NCI-H2081 (cell line): Measurements from ENCODE around the gene CAMK1D.
A peak's percentile ranks its signal among the peaks of the same experiment; 100 is the strongest.
"Not testable (repeated sequence)": the region's sequence is repeated elsewhere in the genome, so short reads cannot be mapped to it uniquely, and the experiment has no call there.

ENCODE experiments used
- DNase-seq, 2 experiments: peaks; one replicate each; lab custom pipeline; 2025; lab: John Stamatoyannopoulos, UW

The CAMK1D gene

DNA sequence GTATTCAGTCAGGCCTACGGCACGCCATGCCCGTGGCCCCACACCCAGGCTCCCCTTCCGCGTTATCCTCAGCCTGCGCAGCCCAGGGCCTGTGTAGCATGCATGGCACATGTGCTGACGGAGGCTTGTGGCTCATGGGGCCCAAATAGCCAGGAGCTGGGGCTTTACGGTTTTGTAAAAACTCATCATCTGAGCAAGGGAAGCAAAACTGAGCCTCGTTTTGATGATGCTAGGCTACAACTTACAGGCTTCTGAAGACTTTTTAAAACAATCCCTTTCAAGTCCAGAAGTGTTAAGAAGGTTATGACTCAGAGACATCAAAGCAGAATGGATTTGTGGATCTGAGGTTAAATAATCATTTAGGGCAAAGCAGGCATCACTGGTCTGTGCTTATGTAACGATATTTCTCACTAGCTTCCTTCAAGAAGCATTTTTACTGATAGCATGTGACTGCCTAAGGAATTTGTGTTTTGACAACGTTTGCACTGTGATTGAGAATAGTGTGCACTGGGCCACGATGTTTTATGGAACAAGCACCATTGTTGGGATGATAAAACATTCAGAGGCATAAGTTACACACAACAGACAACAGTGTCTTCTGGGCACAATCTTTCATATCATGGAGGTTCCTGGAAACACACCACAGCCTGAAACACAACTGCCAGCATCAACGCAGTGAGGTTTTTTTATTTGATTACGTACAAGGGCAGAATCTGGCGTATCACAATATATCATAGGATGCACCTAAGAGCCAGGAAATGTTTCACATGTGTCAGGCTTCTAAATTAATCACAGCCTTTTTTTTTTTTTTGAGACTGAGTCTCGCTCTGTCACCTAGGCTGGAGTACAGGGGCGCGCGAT is 377.9 kb downstream of the CAMK1D start:
- no peak for DNase-seq

GRCh38 chr10:12727832-12728215 is 378.5 kb downstream of the CAMK1D start:
- no peak for DNase-seq

DNA sequence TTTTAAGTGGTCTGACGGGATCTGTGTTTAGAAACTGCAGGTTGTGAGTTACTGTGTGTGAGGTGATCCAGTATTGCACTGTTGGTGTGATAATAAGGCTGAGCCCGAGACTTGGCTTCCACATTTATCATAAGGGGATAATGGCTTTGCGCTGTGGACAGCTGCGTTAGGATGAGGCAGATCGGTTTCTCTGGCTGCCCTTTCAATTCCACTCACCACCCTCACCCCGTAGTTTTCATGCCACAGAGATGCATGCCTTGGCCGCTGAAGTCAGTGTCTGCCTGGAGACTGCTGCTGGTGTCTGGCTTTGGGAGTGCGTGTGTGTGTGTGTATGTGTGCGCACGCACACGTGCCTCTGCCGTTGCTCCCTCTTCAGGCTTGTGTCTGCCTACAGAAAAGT is 379.1 kb downstream of the CAMK1D start:
- peak; percentile 14 to 53 for DNase-seq

- DNase-seq = no peak
Measured at GRCh38 chr10:12729885-12730284, 380.5 kb downstream of the CAMK1D start.

DNA sequence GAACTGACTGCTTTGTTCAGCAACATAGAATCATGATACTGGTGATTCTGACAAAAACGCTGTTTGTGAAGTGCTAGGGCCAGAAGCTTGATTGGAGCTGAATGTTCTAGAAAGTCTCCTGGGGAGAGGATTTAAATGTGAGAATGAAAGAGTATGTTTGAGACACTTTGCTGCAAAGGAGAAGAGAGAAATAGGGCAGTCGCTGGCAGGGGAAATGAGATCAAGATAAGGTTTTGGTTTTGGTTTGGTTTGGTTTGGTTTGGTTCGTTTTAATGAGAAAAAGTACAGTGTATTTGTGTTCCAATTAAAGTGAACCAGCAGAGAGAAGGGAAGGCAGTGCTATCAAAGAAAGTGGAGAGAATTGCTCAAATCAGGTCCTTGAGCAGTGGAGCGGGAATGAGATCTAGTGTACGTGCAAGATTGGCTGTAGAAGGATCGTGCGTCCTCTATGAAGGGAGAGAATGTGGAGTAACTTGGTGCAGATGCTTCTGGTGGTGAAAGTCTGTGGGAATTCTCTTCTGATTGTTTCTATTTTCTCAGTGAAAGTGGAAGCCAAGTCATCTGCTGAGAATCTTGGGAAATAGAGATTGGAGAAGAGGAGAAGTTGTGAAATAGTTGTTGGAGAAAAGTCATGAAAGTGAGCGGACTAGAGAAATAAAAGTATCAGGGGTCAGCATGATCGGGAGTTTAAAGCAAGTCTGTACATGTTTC is 381.6 kb downstream of the CAMK1D start:
- no peak for DNase-seq

- no peak for DNase-seq
Measured at GRCh38 chr10:12733271-12733670, 383.9 kb downstream of the CAMK1D start.

GRCh38 chr10:12735843-12736462 is 386.6 kb downstream of the CAMK1D start:
- DNase-seq = no peak

DNA sequence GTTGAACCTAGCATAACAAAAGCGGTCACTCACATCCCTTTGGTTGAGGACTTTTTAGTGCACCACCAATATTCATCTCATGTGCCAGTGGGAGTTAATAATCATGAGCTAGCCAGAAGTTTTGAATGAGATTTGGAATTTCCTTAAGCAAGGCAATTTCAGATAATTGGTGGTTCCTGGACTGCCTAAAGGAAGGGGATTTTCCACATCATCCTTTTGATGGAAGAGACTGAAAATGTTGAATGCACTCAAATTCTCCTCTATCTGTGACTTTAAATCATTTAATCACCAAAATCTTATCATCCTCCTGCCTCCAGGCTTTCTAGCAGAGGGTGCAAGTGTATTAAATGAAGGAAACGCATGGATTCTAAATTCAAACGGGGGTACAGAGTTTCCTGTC is 391.5 kb downstream of the CAMK1D start:
- DNase-seq = no peak

GRCh38 chr10:12741360-12741804 is 392.0 kb downstream of the CAMK1D start:
- DNase-seq = no peak

DNA sequence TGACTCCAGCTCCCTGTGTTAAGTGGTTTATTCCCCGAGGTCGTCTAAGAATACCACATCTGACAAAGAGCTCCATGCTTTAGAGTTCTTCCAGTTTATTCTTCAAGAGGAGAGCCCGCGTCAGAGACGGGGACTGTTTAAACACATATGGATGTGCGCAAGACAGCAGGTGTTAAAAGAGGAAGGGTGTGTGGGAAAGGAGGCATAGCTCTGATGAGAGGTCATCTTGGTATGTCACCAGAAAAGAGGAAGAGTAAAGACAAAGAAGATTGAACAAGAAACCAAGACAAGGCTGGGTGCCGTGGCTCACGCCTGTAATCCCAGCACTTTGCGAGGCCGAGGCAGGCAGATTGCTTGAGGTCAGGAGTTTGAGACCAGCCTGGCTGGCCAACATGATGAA is 393.4 kb downstream of the CAMK1D start:
- DNase-seq = no peak

DNA sequence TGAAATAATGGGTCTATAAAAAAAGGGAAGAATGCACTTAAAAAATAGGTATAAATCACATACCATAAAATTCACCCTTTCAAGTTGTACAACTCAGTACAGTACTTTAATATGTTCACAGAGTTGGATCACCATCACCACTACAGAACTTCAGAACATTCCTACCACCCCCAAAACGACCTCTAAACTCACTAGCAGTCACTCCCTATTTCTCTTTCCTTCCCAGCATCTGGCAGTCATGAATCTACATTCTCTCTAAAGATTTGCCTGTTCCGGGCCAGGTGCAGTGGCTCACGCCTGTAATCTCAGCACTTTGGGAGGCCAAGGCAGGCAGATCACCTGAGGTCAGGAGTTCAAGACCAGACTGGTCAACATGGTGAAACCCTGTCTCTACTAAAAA is 394.1 kb downstream of the CAMK1D start:
- not testable (repeated sequence) for DNase-seq

GRCh38 chr10:12743941-12744340 is 394.6 kb downstream of the CAMK1D start:
- no peak for DNase-seq

- no peak for DNase-seq
Measured at GRCh38 chr10:12748186-12748585, 398.8 kb downstream of the CAMK1D start.

DNA sequence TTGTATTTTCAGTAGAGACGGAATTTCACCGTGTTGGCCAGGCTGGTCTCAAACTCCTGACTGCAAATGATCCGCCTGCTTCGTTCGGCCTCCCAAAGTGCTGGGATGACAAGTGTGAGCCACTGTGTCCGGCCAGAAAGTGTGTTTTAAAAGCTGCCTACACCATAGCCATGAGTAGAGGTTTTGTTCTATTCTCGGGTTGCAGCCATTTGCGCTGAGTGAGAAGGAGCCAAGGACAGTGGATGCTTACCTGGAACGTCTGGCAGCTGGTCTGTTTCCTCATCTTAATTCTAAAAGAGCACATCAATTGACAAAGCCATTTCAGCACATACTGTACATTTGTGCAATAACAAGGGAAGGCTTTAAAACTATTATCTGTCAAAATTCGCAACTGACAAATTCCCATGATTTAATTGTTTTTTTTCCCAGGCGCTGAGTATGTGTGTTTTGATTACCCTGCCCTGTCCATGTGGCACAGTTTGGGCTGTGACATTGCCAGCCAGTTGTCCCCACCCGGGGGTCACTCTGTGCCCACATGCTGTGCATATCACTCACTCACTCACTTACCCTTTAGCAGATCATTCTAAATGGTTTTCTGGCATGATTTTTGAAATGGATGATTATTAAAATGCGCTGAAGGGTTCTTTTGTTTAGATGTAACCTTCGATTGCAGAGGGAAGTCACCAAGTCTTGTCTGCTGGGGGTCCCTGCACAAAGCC is 400.6 kb downstream of the CAMK1D start:
- no peak for DNase-seq

DNA sequence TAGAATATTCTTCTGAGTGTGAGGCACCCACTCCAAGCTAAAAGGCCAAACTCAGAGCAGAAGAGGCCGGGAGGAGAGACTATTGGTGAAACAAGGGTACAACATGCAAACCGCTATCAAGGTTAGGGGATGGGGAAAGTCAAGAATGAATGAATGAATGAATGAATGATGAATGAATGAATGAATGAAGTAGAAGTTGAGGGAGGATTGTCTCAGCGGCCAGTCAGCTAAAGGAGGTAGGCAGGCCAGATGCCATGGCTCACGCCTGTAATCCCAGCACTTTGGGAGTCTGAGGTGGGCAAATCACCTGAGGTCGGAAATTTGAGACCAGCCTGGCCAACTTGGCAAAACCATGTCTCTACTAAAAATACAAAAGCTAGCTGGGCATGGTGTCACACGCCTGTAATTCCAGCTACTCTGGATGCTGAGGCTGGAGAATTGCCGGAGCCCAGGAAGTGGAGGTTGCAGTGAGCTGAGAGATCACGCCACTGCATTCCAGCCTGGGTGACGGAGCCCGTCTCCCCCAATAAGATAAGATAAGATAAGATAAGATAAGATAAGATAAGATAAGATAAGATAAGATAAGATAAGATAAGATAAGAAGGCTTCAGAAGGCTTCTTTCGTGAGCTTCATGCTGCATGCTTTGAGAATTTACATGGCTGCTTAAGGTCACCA is 401.3 kb downstream of the CAMK1D start:
- no peak for DNase-seq

DNA sequence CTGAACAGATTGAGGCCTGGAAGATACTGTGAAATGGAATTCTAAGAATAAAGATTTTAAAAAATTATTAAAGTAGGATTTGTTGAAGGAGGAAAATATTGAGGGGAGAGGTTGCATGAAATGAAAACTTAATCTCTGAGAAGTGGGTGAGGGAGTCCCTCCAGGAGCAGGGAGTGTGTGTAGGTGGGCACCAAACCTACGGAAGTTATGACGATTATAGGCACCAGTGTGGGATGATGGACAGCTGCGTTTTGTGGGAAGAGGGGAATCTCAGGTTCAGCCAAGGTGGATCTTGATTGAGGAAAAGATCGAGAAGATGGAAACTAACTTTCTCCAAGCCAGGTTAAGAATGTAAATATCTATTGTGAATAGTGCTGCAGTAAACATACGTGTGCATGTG is 405.7 kb downstream of the CAMK1D start:
- no peak for DNase-seq

DNA sequence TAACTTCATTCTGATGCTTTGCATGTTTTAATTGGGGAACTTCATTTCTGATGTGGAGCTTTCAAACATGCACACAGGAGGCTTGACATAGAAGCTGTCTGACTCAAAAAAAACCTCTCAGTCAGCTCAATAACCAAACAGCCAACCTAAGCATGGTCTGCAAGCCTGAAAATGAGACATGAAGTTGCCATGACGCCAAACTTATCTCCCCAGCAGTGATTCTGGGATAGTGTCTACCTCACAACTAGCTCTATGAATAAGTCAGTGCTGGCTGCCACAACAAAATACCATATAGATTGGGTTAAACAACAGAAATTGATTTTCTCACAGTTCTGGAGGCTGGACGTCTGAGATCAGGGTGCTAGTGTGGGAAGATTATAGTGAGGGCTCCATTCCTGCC is 408.0 kb downstream of the CAMK1D start:
- no peak for DNase-seq

DNA sequence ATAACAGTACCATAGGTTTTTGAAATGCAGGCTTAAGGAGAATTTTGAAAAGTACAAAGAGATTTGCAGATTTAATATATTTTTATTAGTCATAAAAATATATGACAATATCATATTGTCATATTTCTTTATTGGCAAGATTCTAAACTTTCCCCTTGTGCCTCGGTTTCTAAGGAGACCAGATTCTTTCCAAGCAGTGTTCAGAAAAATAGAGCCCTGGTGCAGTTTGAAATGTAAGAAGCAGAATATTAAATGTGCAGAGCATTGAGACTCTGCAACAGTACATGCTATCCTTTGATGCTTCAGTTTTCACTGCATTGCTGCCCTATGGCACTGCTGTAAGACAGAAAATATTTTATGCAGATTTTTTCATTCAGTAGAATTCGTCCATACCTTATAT is 408.9 kb downstream of the CAMK1D start:
- DNase-seq = no peak

DNA sequence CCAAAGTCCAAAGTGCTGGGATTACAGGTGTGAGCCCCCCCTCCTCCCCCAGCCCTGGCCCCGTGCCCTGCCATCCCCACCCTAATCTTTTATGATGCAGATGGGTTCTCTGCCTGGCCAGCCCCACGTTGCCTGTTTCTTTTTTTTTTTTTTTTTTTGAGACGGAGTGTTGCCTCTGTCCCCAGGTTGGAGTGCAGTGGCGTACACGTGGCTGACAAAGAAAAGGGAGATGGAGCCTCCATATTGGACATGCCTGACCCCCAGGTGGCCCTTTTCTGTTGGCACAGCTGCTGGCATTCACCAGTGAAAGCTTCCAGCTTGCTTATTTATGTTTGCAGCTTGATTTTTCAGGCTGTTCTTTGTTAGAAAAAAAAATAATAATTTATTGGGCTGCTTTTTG is 416.9 kb downstream of the CAMK1D start:
- peak; percentile 57 to 78 for DNase-seq

DNA sequence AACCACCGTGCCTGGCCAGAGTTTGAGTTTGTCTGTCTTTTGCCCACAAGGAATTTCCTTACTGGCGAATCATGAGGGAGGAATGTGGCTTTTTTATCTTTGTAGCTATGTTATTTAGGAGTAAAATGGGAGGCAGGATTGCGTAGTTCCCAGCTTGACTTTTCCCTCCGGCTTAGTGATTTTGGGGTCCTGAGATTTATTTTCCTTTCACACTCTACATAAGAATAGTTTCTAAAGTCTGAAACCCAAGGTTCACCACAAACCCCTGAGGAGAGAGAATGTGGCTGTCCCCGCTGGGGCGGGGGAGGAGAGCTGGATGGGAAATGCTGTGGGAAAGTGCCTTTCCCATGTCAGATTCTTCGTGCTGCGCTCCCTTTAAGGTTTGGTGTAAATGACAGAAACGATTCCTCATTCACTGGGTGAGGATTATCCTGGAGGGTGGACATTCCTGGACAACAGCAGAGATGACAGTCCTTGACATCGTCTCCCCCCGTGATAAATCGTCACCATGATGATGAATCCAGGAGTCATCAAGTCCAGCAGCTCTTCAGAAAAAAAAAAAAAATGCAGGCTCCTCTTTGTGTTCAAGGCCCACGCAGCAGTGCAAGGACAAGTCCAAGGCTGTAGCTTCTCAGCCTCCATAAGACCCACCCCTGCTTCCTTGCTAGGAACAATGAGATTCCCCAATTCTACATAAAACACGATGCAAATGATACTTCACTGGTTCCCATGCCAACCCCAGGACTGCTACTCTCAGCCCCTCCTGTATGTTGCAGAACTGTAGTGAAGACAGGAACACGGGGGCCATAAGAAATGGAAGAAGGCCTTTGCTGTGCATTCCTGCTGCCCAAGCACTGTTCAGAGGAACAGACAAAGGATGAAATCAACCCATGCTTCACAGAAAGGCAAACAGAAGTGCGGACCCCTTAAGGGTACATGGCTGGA is 419.1 kb downstream of the CAMK1D start:
- DNase-seq = no peak
